Keratinocyte (primary cell): ENCODE measurements around the gene RAB4B. TPM values are rescaled to one million over a fixed set of nuclear protein-coding genes. Genes with fewer than 3 reads are reported as not detected.

Source experiments
- DNase-seq: peaks from one replicate; pipeline ENCODE4 v3.0.0-alpha.2; 2011; ENCODE audit warnings: low read depth, missing footprints, low spot score
- FAIRE-seq: peaks from 2 replicates; lab custom pipeline; 2011; peaks lifted over from hg19 to GRCh38; lab: Jason Lieb, UNC
- H2AFZ ChIP-seq: 2 replicates; pipeline ENCODE4 v1.6.0; 2012; ENCODE audit warnings: low read length, control low read depth, inconsistent platforms; ENCODE audit not compliant: control insufficient read depth
- H3K27ac ChIP-seq: 2 replicates; pipeline ENCODE4 v1.5.1; 2011; ENCODE audit warnings: low read length; ENCODE audit not compliant: control insufficient read depth, insufficient read depth
- H3K27me3 ChIP-seq: 3 replicates; pipeline ENCODE4 v1.6.0; 2011; ENCODE audit warnings: low read length; ENCODE audit not compliant: control insufficient read depth, insufficient read depth; ENCODE audit errors: extremely low read depth
- H3K36me3 ChIP-seq, 2 experiments: 2 replicates in 1 of 2; 3 replicates in 1 of 2; pipeline ENCODE4 v1.5.1; 2011; ENCODE audit warnings: low read length in 2 of 2, mild to moderate bottlenecking in 1 of 2; ENCODE audit not compliant: control insufficient read depth in 2 of 2, insufficient read depth in 2 of 2; ENCODE audit errors: extremely low read depth in 1 of 2
- H3K4me1 ChIP-seq: 3 replicates; pipeline ENCODE4 v1.5.1; 2011; ENCODE audit warnings: low read length; ENCODE audit not compliant: control insufficient read depth, insufficient read depth; ENCODE audit errors: extremely low read depth
- H3K4me2 ChIP-seq: 3 replicates; pipeline ENCODE4 v1.6.0; 2011; ENCODE audit warnings: low read depth, low read length; ENCODE audit not compliant: control insufficient read depth, insufficient read depth; ENCODE audit errors: extremely low read depth
- H3K4me3 ChIP-seq, 3 experiments: fragments of 200-600 bp in 1 of 3; sonication (generic) in 1 of 3; 2 replicates in 2 of 3; 3 replicates in 1 of 3; pipeline ENCODE4 v1.5.1; 2011 to 2016; ENCODE audit warnings: low read length in 3 of 3, mild to moderate bottlenecking in 3 of 3, control low read depth in 2 of 3, inconsistent platforms in 1 of 3, low read depth in 1 of 3, mixed read lengths in 1 of 3, mixed run types in 1 of 3, moderate library complexity in 1 of 3; ENCODE audit not compliant: control insufficient read depth in 2 of 3, insufficient read depth in 2 of 3; ENCODE audit errors: extremely low read depth in 1 of 3
- H3K79me2 ChIP-seq: 2 replicates; pipeline ENCODE4 v1.6.0; 2012; ENCODE audit warnings: low read length; ENCODE audit not compliant: control insufficient read depth, insufficient read depth
- H3K9ac ChIP-seq: 3 replicates; pipeline ENCODE4 v1.6.0; 2011; ENCODE audit warnings: low read length; ENCODE audit not compliant: control insufficient read depth, insufficient read depth; ENCODE audit errors: extremely low read depth
- H3K9me1 ChIP-seq: 3 replicates; pipeline ENCODE4 v1.6.0; 2011; ENCODE audit warnings: low read length; ENCODE audit not compliant: control insufficient read depth, insufficient read depth; ENCODE audit errors: extremely low read depth
- H3K9me3 ChIP-seq: 2 replicates; pipeline ENCODE4 v1.5.1; 2012; ENCODE audit warnings: low read depth, low read length; ENCODE audit not compliant: control insufficient read depth
- H4K20me1 ChIP-seq: 3 replicates; pipeline ENCODE4 v1.6.0; 2011; ENCODE audit warnings: low read length; ENCODE audit not compliant: control insufficient read depth, insufficient read depth; ENCODE audit errors: extremely low read depth
- EZH2 ChIP-seq: IDR thresholded peaks from one replicate; pipeline ENCODE4 v1.6.1; 2012; ENCODE audit warnings: inconsistent platforms, mild to moderate bottlenecking, low read length, moderate library complexity
- dilution Hi-C: fragments of 300-500 bp; cut with MboI; formaldehyde crosslinking; loops from one replicate; pipeline ENCODE4 v1.7.0; 2020; ENCODE audit warnings: low sequenced_read_pairs; ENCODE audit not compliant: extremely low pct_ligation_motif_present
- polyA plus RNA-seq, 5 experiments: library from polyadenylated mRNA; depleted of rRNA in 3 of 5; stranded (reverse) in 3 of 5; stranded (forward) in 1 of 5; unstranded in 1 of 5; fragments of >200 nt; gene quantifications; 1 replicate in 1 of 5; 2 replicates in 3 of 5; 3 replicates in 1 of 5; pipeline versions ENCODE4 v1.2.1 to v1.2.3, GENCODE V29; 2011 to 2012; ENCODE audit warnings: missing spikeins in 2 of 5, low read depth in 1 of 5, low replicate concordance in 1 of 5
- TF ChIP-seq, protein P1 (sequence below), 3 experiments: IDR thresholded peaks in 1 of 3; conservative IDR thresholded peaks in 1 of 3; optimal IDR thresholded peaks in 1 of 3; 2 replicates in 2 of 3; 3 replicates in 1 of 3; pipeline versions ENCODE3 to v1.5.1; 2011; ENCODE audit warnings: low read length in 3 of 3, mild to moderate bottlenecking in 3 of 3, moderate library complexity in 2 of 3, control low read depth in 1 of 3, inconsistent platforms in 1 of 3; ENCODE audit not compliant: insufficient read depth in 2 of 3; ENCODE audit errors: extremely low read depth in 1 of 3

RAB4B gene
- polyA plus RNA-seq, 1 donor (not counting 4 experiments of a cell fraction or from before 2014, with no cell fraction given), result 15.0 TPM

DNA sequence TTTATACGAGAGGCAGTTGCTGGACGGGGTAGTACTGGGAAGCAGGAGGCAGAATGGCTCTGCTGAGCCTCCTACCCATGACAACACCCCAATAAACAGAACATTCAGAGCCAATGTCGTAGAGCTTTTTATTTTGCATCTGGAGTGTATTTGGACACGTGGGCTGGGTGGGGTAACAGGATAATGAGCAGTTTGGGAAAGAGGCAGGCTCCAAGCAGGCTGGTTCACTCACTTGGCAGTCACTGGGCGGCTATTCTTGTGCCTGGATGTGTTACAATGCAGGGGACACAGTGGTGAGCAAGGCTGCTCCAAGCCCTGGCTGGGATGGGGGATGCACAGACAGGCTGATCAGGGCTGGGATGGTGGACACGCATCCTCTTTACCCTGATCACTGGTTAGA, 37.3 kb upstream of the RAB4B start:
- Histone ChIP-seq H3K4me3 (no peak overlapping the region), H3K9me1 (no peaks in the 10 kb centered on the region), H3K79me2 (no peaks in the 10 kb centered on the region), H3K9ac (no peak overlapping the region), H3K27me3 (no peaks in the 10 kb centered on the region), H4K20me1 (no peaks in the 10 kb centered on the region), H2AFZ (no peak overlapping the region), H3K36me3 (peaks cover 23 to 36% of the 10 kb centered on the region in 2 experiments), H3K4me2 (no peak overlapping the region), H3K9me3 (no peaks in the 10 kb centered on the region), H3K27ac (no peak overlapping the region), H3K4me1 (peaks cover 2% of the 10 kb centered on the region)
- no peak for FAIRE-seq
- TF ChIP-seq, protein P1, sequence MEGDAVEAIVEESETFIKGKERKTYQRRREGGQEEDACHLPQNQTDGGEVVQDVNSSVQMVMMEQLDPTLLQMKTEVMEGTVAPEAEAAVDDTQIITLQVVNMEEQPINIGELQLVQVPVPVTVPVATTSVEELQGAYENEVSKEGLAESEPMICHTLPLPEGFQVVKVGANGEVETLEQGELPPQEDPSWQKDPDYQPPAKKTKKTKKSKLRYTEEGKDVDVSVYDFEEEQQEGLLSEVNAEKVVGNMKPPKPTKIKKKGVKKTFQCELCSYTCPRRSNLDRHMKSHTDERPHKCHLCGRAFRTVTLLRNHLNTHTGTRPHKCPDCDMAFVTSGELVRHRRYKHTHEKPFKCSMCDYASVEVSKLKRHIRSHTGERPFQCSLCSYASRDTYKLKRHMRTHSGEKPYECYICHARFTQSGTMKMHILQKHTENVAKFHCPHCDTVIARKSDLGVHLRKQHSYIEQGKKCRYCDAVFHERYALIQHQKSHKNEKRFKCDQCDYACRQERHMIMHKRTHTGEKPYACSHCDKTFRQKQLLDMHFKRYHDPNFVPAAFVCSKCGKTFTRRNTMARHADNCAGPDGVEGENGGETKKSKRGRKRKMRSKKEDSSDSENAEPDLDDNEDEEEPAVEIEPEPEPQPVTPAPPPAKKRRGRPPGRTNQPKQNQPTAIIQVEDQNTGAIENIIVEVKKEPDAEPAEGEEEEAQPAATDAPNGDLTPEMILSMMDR (optimal IDR thresholded peaks at IDR 0.05 in 1 of 3, IDR thresholded peaks at IDR 0.05 in 1 of 3, conservative IDR thresholded peaks at IDR 0.05 in 1 of 3; ENCODE audit: extremely low read depth in 1 of 3, insufficient read depth in 2 of 3, low read length in 3 of 3), result no peak
- no peak for TF ChIP-seq EZH2
- DNase-seq, result no peak
- dilution Hi-C loops, result no loop called here

DNA sequence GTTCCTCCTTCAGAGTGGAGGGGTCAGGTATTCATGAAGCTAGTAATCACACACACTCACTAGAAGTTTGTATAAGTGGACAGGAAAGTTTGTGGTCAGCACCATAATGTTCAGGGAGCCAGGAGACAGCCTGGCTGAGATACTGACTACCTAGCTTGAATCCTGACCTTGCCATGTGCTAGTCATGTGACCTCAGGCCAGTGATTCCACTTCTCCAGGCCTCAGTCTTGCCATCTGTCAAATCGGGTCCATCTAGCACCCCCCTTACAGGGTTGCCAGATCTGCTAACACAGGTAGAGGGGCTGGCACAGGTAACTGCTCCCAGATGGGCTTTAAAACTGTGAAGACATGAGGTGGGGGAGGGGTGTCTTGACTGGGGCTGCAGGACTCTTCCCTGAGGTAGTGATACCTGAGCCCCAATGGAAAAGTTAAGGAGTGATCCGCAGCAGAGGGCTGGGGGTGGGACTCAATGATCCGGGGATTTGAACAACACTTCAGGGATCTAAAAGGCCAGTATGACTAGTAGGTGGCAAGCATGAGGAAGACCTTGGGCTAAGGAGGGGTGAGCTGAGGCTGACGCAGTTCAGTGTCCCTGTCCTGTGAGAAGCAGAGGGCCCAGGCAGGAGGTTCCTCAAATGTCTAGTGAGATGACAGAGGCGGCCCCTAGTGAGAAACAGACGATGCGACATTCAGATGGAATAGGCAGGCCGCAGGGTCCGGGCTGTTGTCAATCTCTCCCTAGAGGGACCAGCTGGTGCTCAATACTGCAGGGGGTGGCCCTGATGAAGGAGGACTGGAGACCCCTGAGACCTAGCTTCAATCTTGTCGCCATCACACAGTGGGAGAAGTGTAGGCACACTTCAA, 36.3 kb upstream of the RAB4B start:
- Histone ChIP-seq H3K4me2 (no peak overlapping the region), H3K27ac (no peak overlapping the region), H4K20me1 (no peaks in the 10 kb centered on the region), H3K79me2 (no peaks in the 10 kb centered on the region), H3K4me1 (peaks cover 2% of the 10 kb centered on the region), H3K36me3 (peaks cover 19 to 34% of the 10 kb centered on the region in 2 experiments), H3K9ac (no peak overlapping the region), H3K9me3 (no peaks in the 10 kb centered on the region), H3K9me1 (no peaks in the 10 kb centered on the region), H2AFZ (no peak overlapping the region), H3K27me3 (no peaks in the 10 kb centered on the region), H3K4me3 (no peak overlapping the region)
- TF ChIP-seq EZH2, result no peak
- DNase-seq, result no peak
- no peak for FAIRE-seq
- dilution Hi-C loops, result no loop called here
